Activated CD4-positive, alpha-beta T cell treated with anti-CD3 and anti-CD28 coated beads, Interleukin-2, amount 50 U/mL, for 48 hours (primary cell): ENCODE data around the gene FREM2.
A peak's percentile ranks its signal among the peaks of the same experiment; 100 is the strongest.

Source experiments
- DNase-seq, 2 experiments: peaks; one replicate each; pipeline ENCODE4 v3.0.0-alpha.2; 2020

FREM2 gene

DNA sequence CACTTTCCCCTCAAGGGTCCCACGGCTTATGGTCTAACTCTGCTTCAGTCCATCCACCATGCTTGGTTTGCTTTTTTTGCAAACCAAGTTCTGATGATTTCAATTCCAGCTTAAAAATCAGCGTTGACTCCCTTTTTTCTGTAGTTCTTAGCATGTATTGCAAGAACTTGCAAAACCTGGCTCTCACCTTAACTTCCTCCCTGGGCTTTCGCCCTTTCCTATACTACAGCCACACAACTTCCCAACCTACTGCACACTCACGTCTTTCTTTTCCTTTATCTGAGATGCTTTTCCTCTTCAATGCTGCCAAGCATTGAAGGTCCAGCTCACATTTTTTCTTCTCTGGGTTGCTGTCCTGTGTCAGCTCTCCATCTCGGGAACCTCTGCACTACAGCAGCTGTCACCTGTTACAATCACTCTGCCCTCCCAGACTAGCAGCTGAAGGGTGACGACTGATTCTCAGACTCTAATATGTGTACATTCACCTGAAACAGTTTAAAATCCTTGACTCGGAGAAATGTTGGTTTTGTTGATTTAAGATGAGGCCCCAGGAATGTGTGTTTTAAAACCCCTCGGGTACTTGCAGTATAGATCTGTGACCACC, 143.7 kb downstream of the FREM2 start:
- DNase-seq = no peak

DNA sequence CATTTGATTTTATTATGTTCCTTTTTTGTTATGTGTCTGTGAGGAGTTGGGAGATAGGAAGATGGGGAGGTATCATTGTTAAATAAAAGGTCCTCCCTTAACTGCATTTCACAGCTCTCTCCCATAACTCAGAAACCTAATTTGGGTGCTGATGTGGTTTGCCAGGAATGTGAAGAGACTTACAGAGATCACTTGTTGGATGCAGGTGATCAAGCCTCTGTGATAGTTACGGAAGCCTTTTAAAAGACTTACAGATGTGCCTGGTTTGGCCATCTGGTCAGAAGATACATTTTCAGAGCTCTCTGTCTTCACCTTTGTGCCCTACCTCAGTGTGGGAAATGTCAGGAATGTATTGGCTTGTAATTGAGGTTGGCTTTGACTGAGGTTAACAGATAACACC, 157.7 kb downstream of the FREM2 start:
- no peak for DNase-seq

DNA sequence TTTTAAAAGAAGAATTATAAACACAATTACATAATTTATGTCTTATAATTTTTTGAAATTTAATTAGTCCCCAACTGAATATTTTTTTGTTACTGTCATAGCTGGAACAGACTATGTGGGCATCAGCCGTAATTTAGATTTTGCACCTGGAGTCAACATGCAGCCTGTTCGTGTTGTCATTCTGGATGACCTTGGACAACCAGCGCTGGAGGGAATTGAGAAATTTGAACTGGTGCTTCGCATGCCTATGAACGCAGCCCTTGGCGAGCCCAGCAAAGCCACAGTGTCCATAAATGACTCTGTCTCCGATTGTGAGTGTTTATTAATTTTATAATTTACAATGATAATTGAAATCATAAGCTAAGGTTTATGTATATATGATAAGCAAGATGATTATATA, 161.5 kb downstream of the FREM2 start:
- no peak for DNase-seq

DNA sequence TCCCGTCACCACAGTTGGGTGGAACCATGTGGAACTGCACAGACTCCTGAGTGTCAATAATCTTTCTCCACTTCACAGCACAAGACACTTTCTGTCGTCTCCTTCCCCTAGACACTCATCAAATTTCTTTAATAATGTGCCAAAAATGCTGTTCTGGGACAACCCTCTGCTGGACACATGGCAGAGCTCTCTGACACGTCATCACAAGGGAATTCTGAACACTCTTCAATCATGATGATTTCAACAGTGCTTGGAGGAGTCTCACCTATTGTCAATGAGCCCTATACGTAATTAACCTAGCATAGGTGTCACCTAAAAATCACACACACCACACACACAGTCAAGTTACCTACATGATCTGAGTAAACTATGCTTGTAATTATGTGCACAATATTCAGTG, 162.4 kb downstream of the FREM2 start:
- DNase-seq = no peak

DNA sequence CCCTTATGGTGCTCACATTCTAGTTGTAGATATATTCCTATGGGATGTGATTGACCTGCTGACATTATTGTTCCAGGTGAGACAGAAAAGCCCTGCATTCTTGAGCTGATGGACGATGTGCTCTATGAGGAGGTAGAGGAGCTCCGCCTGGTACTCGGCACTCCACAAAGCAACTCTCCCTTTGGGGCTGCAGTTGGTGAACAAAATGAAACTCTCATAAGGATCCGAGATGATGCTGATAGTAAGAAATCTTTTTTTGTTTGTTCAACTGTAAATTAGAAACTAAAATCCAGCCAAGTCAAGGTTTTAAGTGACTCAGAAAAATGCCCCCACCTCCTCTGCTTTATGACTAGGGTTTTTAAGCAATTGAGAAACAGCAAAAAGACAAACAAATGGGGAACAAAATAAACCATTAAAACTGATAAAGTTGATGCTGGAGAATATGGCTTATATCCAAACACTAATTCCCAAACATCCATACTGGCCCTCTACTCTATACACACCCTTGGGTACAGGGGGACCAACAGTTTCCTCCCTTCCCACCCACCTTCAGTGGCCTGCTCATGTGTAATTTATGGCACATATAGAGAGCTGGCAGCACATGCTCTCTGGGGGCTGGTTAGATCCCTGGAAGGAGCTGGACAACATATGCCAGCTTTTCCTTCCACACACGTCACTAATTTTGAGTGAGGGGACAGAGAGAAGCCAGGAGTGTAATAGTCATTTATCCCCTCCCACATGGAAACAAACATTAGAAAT, 164.2 kb downstream of the FREM2 start:
- no peak for DNase-seq

DNA sequence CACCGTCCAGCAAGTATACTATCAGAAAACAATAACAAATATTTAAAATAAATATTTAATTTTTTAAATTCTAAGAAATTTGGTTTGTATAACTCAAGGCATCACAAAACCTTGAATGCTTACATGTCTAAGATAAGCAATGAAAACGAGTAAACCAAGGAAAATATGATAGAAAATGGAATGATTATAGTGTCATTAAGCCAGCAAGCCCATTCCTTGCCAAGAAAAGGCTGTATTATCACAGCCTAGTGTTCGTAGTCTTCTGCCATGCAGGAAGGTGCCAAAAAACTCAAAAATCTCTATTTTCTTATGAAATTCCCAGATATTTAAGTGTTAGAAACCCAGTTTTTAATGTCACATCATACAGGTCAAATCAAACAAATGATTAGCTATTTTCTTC, 167.3 kb downstream of the FREM2 start:
- no peak for DNase-seq

DNA sequence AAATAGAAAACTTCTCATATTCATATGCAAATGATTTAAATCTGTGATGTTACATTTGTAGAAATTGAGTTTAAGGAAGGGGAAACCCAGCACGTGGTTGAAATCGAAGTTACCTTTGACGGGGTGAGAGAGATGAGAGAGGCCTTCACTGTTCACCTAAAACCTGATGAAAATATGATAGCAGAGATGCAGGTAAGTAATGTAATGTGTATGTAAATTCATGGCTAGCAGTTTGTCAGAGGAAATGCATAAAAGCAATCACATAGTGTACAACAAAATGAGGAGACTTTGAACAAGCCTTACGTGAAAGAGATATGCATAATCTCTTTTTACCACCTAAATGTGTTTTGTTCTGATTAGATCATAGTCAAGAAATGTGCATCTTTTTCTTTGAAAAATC, 169.2 kb downstream of the FREM2 start:
- DNase-seq = no peak

DNA sequence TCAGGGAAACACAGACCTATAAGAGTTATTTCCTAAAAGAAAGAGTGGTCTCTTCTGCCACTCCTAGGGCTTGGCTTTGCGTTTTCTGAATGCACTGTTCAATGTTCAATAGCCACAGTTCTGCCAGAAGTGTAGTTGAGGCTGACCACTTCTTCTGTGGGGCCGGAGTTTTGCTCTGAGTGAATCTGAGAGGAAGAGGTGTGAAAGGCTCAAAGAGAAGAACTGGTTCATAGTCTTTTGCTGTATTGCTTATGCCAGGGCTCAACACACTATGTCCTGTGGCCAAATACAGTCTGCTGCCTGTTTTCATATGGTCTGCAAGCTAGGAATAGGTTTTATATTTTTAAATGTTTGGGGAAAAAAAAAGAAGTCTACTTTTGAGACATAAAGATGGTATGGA, 175.6 kb downstream of the FREM2 start:
- DNase-seq = no peak

DNA sequence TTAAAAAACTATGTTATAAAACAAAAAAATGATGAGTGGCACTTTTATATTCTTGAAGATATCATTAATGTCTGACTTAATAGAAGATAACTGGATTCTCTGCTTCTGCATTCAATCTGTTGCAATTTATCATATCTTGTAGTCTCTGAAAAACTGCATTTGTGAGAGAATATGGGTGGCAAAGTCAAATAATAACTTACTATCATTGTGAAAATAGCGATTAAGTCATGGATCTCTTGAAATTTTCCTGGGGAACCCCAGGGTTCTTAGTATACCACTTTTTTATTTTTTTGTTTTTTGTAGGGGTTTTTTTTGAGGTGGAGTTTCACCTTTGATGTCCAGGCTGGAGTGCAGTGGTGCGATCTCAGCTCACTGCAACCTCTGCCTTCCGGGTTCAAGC, 176.7 kb downstream of the FREM2 start:
- DNase-seq = no peak

DNA sequence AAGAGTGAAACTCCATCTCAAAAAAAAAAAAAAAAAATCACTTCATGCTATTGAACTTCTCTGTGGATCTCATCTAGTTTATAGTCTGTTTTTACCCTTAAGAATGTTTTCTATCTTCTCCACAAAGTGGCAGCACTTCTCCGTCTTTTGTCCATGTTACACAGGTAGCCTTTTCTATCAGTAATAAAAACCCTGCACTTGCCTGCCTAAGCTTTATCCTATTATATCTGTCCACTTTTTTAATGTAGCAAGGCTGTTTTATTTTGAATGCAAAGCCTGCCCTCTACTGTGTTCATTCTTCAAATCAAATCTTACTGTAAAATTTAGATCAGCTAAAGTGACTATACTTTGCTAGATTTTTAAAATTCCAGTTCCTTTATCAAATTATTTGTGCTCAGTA, 179.8 kb downstream of the FREM2 start:
- DNase-seq = no peak

DNA sequence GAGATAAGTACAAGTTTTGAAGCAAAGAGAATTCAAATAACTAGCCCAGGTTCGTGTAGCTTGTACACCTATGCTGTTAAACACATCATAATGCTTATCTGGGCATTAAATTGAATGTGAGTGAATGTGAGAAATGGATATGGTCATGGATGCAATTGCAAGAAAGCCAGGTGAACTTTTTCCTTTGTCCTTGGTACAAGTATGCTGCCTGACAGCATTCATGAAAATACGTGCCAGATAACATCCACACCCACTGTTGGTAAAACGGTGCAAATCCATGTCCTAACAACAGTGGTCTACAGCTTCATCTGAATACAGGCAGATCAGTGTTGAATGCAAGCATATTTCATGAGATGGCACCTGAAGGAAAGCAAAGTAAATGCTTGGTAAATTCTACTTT, 181.5 kb downstream of the FREM2 start:
- DNase-seq = no peak

DNA sequence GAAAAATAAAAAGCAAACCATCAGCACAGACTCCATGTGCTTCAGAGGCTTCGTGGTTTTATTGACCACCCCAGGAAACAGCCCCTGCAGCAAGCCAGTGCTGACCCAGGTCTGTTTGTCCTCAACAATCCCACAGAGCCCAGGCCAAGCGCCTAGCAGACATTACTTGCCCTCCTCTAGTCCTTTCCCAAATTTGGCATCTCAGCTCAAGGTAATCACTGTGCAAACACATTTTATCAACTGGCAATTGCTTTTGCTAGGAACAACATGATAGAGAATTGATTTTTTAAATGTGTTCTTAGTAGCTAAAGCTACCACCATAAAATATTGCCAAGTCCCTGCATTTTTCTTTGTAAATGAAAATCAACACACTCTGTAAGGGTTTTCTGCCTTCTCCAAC, 182.0 kb downstream of the FREM2 start:
- DNase-seq = no peak

DNA sequence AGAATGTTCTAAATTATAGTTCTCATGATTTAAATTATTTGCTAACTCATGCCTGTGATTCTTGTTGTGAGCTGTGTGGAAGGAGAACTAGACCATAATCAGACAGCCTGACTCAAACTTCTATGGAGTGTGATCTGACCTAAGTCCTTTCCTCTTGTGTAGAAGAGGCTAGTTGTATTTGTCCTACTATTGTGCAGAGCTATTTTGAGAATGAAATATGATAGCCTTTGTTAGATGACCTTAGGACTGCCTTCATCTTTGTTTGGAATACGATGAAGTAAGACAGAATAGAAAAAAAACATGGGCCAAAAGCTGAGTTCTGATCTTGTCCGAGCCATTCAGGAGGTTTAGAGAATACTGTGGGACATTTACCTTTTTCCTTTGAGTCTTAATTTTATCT, 184.4 kb downstream of the FREM2 start:
- DNase-seq = no peak

DNA sequence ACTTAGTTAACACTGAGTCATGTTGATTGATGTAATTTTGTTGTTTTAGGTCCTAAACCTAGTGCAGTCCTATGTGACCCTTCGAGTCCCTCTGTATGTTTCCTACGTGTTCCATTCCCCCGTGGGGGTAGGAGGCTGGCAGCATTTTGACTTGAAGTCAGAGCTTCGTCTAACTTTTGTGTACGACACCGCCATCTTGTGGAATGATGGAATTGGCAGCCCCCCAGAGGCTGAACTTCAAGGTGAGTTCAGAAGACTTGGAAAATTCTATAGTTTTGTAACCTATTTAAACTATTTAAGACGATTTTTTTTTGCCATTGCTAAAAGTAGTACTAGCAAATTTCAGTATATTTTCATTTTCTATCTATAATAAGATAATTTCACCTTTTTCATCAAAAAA, 185.8 kb downstream of the FREM2 start:
- DNase-seq = peak; percentile 41 to 48

DNA sequence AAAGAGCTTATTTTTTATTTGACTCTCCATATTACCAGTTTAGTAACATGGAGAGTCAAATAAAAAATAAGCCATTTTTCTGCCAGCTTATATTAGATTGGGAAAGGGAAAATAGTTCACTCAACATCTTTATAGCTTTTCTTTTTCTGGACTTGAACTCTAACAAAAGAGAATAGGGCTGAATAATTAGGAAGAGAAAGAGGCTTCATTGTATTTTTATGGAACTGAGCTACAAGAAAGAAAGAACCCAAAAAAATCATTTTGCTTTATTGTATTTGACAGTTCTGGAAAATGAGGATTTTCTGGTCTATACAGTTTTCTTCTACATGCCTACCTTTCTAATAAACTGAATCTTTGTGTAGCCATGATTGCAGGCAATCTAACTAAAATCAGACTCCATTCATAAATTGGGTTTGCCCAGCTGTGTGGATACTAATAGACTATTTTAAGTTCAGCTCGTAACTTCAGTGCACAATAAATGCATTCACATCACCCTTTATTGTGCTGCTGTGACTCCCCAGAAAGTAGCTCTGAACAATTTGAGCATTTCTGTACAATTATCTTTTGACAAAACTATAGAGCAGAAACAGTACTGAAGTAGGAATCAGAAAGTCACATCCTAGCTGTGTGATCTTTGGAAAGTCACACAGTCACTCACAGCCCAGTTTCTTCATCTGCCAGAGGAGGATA, 188.5 kb downstream of the FREM2 start:
- DNase-seq = no peak

DNA sequence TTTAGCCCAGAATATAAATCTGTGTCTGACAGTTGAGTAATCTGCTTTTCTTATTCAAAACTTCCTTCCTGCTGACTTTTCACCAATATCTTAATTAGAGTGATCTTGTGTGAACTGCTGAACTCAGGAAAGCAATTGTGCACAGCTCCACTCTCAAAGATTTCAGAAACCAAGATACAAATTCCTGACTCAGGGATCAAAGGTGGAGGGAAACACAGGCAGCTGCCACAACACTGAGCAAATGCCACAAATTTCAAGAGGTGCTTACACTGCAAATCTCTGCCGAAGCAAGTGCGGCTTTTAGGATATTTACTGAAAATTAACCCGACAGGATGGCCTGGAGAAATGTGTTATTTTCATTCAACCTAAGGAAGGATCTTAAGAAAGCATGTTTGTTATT, 192.4 kb downstream of the FREM2 start:
- no peak for DNase-seq

DNA sequence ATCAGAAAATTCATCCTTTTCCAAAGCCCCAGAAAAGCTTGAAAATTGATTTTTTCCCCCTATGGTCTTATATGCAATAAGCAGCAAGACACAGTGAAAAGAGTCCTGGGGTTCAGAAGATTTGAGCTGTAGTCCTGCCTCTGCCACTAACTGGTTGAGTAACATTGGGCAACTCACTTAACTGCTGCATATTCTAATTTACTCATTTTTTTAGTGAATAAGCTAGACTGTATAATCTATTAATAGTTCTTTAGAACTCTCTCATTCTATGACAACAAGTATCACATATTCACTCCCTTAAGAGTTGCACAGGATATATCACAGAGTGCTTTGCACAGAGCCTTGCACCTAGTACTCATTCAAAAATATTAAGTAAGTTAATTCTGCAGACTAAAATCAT, 192.9 kb downstream of the FREM2 start:
- no peak for DNase-seq

DNA sequence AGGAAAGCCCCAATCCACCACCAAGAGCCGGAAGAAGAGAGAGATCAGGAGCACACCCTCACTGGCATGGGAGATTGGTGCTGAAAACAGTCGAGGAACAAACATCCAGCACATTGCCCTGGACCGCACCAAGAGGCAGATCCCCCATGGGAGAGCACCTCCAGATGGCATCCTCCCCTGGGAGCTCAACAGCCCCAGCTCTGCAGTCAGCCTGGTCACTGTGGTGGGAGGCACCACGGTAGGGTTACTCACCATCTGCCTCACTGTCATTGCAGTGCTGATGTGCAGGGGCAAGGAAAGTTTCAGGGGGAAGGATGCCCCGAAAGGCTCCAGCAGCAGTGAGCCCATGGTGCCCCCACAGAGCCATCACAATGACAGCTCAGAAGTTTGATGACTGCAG, 193.5 kb downstream of the FREM2 start:
- no peak for DNase-seq

DNA sequence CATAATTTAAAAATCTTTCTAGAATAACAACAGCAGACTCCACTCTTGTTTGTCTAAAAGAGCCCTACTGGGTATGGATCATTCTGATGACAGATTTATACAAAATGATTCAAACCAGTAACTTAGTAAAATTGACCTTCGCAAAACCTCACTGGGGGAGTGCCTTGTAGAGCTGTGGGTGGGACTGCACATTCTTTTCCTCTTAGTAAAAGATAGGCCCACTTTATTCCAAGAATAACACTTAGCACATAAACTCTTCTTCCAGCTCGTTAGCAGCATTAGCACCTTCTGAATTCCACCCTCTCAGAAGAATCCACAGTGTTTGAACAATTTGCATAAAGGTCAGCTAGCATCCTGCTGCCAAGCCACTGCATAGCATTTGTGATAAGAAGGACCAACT, 196.9 kb downstream of the FREM2 start:
- DNase-seq = no peak

DNA sequence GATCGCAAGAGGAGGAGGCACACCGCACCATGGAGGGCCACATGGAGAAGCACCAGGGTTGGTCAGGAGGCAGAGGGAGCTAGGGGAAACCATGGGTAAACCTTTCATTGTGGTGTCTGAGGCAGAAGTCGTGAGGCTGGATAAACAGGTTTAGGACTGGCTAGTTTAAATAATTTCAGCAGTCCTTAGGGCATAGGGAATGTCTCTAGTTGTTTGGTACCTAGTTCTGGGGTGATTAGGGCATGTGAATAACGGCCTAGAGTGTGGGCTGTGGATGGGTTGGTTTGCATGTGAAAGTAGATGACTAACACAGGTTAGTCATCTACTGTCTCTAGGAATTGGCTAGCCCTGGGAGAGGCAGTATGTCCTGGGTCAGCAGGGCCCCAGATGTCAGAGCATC, 201.4 kb downstream of the FREM2 start:
- no peak for DNase-seq

DNA sequence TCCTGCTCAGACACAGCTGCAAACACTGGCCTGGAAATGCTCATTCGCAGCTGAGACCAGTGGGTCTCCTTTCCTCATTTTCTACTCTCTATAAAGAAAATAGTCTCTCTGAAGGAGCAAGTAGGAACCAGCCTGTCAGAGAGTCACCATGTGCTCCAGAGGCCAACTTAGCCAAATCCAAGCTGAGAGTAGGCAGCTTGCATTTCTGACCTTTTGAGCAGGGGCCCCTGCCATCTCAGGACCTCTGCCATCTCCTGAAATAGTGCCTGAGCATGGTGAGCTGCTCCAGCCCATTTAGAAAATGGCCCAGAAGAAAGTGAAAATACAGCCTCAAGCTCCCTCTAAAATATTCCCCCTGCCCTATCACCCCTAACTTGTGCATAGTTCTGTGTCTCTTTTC, 208.2 kb downstream of the FREM2 start:
- no peak for DNase-seq

DNA sequence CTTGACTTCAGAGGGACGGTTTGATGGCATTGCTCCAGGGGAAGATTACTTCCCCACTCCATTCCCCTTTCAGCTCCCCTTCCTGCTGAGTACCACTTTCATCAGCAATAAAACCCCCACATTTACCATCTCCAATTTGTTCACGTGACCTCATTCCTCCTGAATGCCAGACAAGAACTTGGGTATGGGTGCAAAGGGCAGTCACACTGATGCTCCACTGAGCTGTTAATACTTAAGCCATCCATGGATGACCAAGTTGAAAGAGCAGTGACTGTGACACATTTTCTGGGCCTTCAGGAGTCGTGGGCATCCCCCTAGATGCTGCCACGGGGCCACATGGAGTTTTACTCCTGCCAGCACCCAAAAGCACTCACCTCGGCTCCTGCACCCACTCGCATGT, 210.6 kb downstream of the FREM2 start:
- no peak for DNase-seq

DNA sequence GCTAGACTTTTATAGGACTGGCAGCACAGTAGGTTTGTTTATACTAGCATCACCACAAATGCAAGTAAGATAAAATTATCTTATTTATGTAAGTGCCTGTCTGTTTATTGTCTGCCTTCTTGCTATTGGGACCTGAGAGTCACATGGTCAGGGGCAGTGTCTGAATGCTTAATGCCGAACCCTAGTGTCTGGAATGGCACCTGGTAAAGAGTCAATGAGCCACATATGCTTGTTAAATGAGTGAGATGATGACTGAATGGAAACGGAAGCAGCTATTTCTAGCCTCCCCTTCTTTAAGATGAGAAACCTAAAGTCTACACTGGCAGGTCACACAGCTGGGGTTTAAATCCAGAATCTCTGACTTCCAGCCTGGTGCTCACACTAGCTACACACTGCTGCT, 211.6 kb downstream of the FREM2 start:
- DNase-seq = no peak

DNA sequence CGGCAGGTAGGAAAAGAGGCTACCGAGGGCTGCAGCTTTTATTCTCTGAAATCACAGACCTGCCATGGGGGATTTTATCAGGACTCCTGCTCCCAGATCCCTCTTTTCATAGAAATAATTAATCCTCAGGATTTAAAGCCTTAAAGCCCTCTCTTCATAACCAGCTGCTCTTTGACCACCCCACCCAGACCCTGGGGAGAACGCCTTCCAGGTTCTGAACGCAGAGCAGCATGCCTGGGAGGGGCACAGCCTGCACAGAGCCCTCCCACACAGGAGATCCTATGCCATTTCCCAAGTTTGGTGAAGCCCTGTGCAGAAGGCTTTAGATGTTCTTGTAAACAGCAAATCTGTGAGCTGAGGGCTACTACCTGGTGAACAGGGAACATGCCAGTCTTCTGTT, 212.7 kb downstream of the FREM2 start:
- no peak for DNase-seq

DNA sequence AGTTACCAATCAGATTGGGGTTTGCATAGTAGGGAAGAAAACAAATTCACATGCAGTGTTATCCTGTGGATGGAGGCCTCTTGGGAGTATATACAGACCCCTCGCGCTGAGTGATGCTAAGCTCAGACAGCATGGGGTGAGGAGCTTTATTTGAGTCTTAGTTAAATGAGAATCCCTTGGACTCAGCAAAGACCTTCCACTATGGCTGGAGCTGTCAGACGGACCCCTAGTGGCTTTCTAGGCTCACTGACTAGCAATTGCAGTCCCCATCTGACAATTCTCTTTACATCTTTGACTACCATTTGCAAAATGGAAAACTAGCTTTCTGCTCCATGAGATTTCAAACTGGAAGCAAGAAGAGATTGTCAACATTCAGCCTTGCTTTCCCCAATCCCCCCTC, 213.3 kb downstream of the FREM2 start:
- no peak for DNase-seq
